T-helper 2 cell (primary cell): ENCODE data around the gene PCGF3.
"Not testable (repeated sequence)": the region's sequence is repeated elsewhere in the genome, so short reads cannot be mapped to it uniquely, and the experiment has no call there.

Source experiments
- DNase-seq, 5 experiments: peaks; one replicate each; pipeline versions ENCODE4 v3.0.0 to v3.0.0-alpha.2; 2012 to 2022

PCGF3 gene

DNA sequence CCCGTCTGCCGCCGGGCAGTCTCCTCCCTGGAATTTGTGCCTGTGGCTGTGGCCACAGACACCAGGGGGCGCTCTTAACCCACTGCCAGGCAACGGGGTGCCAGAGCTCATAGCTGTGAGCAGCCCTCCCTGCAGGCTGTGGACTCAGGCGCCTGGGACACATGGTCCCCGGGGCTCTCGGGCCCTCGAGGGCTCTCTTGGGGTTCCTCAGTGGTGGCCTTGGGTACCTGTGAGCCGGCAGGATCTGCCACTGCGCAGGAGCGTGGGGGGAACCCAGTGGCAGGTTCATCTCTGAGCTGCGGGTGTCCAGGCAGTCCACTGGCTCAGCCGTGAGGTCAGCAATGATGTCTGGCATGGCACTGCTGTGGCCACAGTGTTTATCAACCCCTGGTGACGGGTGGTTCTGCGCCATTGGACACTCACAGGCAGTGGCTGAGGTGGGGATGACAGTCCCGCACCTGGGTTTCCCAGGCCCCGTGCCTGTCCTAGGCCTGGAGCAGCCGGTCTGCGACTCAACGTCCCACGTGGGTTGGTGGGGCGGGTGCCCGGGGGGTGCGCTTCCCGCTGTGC is 37.2 kb downstream of the PCGF3 start:
- peak; percentile 45 to 68 (median 64) for DNase-seq

DNA sequence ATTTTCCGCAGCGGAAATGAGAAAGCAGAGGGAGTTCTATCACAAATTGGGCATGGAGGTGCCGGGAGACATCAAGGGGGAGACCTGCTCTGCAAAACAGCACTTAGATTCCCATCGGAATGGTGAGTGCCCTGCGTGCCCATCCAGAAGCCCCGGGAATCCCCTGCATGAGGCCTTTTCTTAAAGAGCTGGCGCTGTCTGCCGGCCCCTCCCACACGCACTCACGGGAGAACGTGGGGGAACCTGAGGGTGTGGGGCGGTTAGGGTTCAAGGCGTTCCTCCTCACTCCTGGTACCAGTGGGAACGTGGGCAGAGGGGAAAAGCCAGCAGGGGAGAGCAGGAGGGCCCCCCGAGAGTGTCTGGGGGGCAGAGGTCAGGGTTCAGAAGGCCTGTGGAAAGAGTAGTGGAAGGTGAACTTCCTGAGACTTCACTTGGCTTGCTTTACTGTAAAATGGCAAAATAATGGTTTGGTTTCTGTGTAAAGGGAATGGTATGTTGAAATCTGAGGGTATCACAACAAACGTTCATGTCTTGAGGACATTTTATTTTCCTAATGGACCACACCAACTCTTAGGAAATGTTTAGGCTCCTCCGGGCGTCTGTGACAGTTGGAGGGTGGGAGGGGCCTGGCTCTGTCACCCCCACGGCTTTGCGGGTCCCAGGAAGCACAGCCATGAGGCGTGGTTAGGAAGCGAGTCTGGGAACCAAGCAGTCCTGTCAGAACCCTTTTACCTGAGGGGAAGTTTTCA is 38.0 kb downstream of the PCGF3 start:
- no peak for DNase-seq

DNA sequence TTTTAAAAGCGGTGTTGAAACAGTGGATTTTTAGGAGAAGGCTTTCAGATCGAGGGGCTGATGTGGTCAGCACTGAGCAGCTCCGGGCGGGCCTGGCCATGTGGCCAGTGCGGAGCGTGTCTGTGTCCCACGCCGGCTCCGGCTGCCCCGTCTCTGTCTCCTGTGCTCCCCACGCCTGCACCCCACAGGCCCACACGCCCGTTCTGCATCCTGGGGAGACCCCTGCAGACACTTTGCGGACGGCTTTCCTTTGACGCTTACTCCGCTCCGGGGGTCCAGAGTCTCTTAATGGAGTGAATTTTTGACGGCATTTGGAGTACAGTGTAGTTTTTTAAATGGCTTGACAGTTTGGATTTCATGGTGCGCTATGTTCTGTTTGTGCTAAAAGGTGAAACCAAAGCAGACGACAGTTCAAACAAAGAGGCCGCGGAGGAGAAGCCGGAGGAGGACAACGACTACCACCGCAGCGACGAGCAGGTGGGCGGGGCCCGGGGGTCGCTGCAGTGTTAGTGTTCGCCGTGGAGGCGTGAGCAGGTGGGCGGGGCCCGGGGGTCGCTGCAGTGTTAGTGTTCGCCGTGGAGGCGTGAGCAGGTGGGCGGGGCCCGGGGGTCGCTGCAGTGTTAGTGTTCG is 38.7 kb downstream of the PCGF3 start:
- no peak for DNase-seq

DNA sequence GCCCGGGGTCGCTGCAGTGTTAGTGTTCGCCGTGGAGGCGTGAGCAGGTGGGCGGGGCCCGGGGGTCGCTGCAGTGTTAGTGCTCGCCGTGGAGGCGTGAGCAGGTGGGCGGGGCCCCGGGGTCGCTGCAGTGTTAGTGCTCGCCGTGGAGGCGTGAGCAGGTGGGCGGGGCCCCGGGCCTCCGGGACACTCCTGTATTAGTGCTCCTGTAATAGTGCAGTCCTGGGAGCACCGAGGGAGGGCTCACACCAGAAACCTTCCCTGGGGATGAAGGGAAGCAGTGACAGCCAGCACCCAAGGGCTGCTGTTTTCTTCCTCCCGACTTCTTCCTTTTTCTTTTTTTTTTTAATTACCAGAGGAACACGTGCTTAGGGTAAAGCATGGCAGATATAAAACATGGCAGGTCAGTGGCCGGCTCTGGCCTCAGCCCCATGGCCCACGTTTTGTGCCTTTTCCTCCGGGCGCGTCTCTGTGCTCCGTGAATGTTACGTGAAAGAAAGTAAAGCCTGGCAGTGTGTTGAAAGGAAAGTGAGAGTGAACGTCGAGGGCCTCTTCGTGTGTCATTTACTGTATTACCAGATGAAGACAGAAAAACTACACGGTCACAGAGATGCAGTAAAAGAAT is 42.0 kb downstream of the PCGF3 start:
- DNase-seq, result no peak

DNA sequence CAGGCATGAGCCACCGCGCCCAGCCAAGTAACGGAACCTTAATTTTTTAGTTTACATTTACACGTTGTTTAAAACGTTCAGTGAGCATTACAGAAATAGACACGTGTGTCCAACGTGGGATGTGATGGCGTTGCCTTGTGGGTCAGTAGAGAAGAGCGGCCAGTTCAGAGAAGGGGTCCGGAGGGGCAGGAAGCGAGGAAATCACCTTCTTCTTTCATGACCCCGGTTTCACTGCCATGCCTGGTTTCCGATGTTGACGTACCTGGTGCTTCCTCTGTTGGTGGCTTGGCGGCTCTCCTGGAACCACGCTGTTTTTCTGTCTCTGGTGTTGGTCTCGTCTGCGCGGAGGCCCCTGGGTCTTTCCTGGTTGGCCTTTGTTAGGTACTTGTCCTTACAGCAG is 42.8 kb downstream of the PCGF3 start:
- DNase-seq, result no peak

DNA sequence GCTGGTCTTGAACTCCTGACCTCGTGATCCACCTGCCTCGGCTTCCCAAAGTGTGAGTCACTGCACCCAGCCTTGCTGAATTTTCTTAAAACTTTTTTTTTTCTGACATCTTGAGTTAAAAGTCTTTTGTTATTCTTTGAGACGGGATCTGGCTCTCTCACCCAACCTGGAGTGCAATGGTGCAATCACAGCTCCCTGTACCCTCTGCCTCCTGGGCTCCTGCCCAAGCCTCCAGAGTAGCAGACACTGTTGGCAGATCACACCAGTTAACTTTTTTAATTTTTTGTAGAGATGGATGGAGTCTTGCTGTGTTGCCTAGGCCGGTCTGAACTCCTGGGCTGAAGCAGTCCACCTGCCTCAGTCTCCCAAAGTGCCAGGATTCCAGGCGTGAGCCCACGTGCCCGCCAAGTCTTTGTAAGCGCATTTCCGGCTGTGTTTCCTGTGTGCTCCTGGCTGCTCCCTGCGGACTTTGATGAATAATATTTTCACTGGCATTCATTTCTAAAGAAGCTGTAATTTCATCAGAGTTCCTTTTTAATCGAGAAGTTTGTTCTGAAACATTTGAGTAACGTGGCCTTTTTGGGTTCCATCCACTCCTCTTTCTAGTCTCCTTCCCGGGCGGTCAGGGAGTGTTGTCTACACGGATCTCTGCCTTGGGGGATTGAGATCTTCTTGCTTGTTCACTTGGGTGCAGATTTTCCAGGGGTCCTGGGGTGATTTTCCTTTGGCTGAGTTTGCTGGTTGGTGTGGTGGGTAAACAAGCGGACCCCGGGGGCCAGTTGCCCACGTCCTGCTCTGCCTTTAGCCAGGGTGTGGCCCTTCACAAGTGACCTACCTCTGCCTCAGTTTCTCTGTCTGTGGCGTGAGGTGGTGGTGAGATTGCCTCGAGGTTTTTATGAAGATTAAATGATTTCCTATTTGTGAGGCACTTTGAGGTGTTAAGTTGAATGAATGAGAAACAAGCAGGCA is 44.4 kb downstream of the PCGF3 start:
- no peak for DNase-seq

DNA sequence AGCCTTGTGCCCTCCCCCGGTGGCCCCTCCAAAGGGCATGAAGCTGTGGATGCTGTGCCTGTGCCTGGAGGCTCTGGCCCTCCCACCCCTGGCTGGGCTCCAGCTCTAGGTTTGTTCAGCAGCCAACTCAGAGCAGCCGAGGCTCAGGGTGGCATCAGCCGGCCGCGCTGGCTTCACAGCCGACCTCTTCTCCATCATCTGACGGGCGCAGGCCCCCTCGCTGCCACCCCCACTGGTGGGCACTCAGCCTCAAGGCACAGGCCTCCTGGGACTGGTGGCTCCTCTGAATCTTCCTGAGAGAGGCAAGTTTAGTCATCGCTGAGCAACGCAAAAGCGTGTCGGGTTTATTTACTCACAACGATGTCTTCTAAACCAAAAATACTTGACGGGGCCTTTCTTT is 46.0 kb downstream of the PCGF3 start:
- DNase-seq, result no peak

DNA sequence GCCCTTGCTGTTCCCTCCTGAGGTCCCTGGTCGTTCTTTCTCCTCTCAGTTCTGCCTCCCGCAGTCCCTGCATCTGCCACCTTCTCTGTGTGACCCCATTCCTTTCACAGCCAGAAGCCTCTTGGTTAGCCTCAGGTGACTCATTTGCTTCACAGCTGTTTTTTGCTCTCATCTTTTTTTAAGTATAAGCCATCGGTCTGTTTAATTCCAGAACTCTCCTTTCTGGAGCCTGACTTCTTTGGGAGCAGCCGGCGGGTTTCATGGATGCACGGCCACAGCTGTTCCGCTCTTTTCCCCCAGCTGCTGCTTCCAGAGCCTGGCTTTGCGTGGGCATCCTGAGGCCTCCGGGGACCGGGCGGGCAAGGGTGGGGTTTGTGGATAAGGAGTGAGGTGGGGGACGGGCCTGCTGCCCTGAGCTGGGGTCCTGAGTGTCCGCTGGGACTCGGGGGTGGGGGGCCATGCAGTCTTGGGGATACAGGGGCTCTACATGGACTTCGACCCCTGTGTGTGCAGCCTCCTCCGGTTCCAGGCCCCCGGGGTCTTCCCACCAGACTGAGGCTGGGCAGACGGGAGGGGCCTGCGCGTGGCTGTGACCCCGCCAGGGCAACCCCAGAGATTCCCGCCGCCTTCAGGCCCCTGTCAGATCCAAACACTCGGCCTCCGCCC is 46.7 kb downstream of the PCGF3 start:
- no peak for DNase-seq

DNA sequence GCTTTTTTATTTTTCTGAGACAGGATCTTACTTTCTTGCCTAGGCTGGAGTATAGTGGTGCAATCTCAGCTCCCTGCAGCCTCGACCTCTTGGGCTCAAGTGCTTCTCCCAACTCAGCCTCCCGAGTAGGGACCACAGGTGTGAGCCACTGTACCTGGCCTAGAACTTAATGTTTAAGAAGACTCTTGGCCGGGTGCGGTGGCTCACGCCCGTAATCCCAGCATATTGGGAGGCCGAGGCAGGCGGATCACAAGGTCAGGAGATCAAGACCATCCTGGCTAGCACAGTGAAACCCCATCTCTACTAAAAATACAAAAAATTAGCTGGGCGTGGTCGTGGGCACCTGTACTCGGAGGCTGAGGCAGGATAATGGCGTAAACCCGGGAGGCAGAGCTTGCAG is 47.6 kb downstream of the PCGF3 start:
- DNase-seq, result not testable (repeated sequence)

DNA sequence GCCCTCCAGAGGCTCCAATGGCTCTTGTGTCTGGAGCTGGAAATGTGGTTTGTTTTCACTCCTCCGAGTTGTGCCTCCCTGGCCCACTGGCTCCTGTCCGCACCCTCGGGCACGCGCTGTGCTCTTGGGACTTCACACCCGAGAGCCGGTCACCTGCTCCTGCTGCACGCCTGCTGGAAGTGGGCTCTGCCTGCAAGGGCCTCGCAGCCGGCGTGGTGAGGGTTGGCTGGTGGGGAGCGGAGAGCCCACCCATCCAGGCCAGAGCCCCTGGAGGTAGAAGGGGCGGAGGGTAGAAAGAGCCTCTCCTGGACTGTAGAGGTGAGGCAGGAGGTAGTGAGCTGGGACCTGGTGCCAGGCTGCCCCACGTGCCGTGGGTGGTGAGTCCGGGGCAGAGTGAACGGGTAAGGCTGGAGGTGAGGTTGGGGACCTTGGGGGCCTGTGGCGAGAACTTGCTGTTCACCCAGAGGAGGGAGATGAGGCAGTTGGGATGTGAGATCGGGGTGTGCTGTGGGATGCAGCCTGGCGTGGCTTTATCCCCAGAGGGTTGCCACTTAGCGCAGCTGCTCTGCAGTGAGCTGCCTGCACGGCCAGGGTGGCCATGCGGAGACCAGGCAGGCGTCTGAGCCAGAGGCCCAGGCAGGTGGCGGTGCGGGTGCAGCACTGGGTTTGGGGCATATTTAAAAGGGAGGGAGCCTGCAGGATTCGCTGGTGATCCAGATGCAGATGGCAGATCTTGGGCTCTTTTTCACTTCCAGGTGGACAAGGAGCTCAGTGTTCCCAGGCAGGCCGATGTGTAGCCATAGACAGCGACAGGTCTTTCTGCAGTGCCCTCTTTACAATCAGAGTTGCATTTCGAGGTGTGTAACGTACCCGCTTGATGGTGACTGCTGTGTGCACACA is 48.8 kb downstream of the PCGF3 start:
- DNase-seq, result no peak

DNA sequence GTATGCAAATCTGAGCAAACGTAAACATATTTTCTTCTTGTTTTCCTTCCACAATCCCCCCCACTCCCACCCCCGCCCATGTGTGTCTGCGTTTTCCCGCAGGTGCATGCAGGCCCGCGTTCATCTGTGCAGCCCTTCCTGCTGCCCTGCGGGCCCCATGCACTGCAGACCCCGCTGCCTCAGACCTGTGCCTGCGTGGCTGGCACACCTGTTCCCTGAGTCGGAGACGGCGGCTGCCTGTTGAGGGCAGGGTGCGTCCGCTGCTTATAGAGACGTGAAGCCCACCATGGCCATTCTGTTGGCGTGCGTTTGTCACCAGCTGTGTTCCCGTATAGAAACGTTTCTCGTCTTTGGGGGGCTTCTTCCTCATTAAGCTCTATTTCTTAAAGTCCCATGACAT is 51.5 kb downstream of the PCGF3 start:
- no peak for DNase-seq

DNA sequence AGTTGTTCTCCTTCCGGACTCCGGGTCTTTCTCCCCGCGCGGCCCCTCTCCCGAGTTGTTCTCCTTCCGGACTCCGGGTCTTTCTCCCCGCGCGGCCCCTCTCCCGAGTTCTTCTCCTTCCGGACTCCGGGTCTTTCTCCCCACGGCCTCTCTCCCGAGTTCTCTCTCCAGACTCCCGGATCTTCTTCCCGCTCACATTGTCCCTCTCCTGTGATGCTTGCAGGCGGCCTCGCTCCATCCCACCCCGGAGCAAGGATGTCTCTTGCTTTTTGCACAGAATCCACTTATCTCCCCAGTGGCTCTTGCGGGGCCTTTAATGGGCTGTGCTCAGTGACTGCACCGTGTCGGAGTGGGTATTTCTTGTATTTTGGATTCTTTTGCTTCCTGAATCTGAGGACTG is 54.2 kb downstream of the PCGF3 start:
- not testable (repeated sequence) for DNase-seq

DNA sequence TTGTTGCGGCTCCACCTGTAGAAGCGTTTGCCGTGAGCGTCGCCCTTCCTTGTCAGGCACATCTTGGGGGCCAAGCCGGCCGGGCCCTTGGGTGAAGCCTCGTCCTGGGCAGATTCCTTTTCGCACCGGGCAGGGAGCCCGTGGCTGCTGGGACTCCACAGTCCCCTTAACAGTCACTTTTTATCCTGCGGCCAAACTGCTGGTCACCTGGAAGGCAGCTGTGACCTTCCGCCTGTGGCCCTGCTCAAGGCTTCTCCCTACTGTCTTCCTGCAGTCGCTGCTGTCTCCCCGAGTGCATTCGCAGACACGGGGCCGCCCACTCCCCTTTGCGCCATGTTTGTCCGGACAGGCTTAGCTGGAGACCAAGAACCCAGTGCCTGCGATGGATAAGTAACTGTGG is 55.0 kb downstream of the PCGF3 start:
- no peak for DNase-seq

DNA sequence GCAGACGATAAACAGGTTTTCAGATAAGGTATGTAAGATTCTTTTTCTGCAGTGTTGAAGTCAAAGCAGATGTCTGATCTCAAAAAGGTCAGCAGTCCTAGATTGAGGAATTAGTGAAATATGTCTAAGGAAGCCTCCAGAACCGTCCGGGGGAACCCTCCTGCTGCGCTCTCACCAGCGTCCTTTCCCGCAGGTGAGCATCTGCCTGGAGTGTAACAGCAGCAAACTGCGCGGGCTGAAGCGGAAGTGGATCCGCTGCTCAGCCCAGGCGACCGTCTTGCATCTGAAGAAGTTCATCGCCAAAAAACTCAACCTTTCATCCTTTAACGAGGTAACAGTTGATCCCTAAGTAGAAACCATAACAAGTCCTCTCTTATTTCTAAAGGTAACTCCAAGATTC is 55.5 kb downstream of the PCGF3 start:
- DNase-seq, result no peak

DNA sequence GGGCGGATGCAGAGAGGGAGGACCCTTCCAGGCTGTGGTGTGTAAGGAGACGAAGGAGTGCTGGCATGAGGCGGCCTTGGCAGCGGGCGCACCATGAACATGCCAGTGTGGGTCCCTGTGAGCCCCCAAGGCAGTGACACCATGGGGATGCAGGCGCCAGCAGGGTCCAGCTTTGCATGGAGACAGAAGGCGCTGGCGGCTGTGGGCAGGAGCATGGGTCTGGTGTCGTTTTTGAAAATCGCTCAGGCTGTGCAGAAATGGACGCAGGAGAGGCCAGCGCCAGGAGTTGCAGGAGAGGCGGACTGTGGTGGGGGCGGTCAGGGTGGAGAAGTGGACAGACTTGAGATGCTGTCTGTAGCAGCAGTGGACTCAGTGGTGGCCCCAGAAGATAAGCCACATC is 56.1 kb downstream of the PCGF3 start:
- no peak for DNase-seq

DNA sequence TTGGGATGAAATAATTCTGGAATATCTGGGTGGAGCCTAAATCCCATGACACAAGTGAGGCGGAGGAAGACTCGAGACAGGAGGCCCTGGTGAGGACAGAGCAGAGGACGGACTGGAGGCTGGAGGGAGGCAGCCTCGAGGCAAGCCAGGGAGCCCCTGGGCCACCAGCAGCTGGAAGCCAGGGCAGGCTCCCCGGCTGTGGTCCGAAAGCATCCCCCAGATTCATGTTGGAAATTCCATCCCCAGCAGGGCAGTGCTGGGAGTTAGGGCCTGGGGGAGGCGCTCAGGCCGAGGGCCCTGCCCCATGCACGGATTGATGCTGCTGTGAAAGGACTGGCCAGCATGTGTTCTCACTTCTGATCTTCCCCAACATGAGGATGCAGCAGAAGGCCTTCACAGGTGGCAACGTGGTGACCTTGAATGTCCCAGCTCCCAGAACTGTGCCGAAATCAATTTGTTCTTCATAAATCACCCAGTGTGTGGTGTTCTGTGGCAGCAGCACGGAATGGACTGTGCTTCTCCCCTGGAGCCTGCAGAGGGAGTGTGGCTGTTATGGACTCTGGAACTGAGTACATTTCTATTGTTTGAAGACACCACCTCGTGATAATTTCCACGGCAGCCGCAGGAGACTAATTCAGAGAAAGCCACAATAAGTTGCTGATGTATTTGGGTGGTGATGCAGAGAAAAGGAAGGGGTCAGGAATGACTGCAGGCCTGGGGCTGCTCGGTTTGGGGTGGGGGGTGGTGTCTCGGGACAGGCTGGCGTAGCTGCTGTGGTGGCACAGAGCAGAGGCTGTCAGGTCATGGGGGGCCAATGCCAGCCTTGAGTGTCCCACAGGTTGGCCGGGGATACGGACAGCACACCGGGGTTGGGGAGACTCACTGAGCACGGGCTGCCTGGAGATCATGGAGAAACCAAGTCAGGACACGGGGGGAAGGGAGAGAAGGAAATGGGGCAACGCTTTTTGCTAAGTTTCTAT is 56.9 kb downstream of the PCGF3 start:
- peak in 1 of 5 experiments; percentile 48 for DNase-seq

DNA sequence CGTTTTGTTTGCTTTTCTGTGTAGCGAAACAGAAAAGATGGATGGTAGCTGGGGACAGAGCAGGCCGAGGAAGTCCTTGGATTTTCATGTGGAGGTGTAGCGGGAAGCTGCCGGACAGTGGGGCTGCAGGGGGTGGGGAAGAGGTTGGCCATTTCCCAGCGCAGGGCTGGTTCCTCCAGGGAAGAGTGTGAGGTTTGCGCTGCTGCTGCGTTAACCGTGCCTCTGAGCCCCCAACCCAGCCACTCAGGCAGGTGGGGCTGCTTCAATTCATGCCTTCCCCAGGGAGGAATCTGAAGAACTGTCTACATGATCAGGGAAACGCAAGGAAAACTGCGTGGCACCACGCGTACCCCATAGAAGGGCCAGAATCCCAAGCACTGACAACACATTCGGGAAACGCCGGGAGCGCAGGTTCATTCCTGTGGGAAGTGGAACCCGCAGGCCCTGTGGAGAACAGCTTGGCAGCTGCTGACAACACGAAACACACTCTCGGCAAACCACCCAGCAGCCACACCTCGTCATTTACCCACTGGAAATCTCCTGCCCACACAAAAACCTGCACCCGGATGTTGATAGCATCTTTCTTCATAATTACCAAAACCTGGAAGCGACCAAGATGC is 57.7 kb downstream of the PCGF3 start:
- DNase-seq, result peak in 1 of 5 experiments; percentile 59

DNA sequence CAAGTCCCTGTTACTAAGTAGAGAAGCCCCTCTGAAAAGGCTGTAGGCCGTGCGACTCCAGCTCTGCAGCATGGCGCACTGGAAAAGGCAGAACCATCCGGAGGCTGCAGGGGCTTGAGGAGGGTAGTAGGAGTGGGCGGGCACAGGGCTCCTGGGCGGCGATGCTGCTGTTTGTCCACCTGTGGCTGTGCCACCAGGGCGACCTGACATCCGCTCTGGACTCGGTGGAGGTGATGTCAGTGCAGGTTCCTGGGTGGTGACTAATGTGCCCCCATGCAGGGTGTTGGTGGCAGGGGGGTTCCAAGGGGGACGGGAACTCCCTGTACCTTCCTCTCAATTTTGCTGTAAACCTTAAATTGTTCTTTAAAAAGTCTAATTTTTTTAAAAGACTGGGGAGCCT is 58.3 kb downstream of the PCGF3 start:
- DNase-seq, result no peak
